HepG2 (cell line): ENCODE data around the gene MTA2. TPM values are rescaled to one million over a fixed set of nuclear protein-coding genes. Genes with fewer than 3 reads are reported as not detected.
A peak's percentile ranks its signal among the peaks of the same experiment; 100 is the strongest.

Source experiments
- BRCA1 ChIP-seq: sonication (generic); formaldehyde crosslinking; IDR thresholded peaks from 2 replicates; pipeline ENCODE4 v1.4.0; 2020; ENCODE audit warnings: missing genetic modification reagents
- CC2D1A ChIP-seq: sonication (generic); formaldehyde crosslinking; IDR thresholded peaks from 2 replicates; pipeline ENCODE4 v1.8.1; 2023; ENCODE audit warnings: mild to moderate bottlenecking, missing genetic modification reagents
- CCDC6 ChIP-seq: sonication (generic); formaldehyde crosslinking; IDR thresholded peaks from 2 replicates; pipeline ENCODE4 v1.8.1; 2022; ENCODE audit warnings: mild to moderate bottlenecking, missing genetic modification reagents, moderate library complexity
- ETV6 ChIP-seq: sonication (generic); formaldehyde crosslinking; conservative IDR thresholded peaks from 2 replicates; pipeline ENCODE4 v1.4.0; 2020; ENCODE audit warnings: missing genetic modification reagents
- FLYWCH1 ChIP-seq: sonication (generic); formaldehyde crosslinking; IDR thresholded peaks from 2 replicates; pipeline ENCODE4 v1.8.1; 2023; ENCODE audit warnings: mild to moderate bottlenecking, missing genetic modification reagents
- GTF2F1 ChIP-seq: fragments of 150-350 bp; IDR thresholded peaks from 2 replicates; pipeline ENCODE4 v1.6.1; 2014; ENCODE audit warnings: low read length
- HMG20B ChIP-seq: conservative IDR thresholded peaks from 2 replicates; pipeline ENCODE4 v1.6.1; 2016; ENCODE audit warnings: missing genetic modification reagents, missing compliant biosample characterization
- NFIC ChIP-seq: IDR thresholded peaks from 2 replicates; pipeline ENCODE4 v1.6.1; 2012; ENCODE audit warnings: mild to moderate bottlenecking, low read length, inconsistent platforms
- POLR2AphosphoS2 ChIP-seq: IDR thresholded peaks from 2 replicates; pipeline ENCODE4 v1.6.1; 2011; ENCODE audit warnings: low read depth, low read length, improper control_type of control experiment
- PRMT3 ChIP-seq: sonication (generic); formaldehyde crosslinking; IDR thresholded peaks from 2 replicates; pipeline ENCODE4 v1.8.1; 2022; ENCODE audit warnings: low read depth, mild to moderate bottlenecking, moderate library complexity, missing genetic modification reagents, borderline replicate concordance
- YY1 ChIP-seq: IDR thresholded peaks from 2 replicates; pipeline ENCODE4 v1.6.1; 2011; ENCODE audit warnings: low read length, low read depth, moderate library complexity, mild to moderate bottlenecking; ENCODE audit not compliant: insufficient read depth, insufficient replicate concordance
- ZBTB7B ChIP-seq: sonication (generic); formaldehyde crosslinking; IDR thresholded peaks from 2 replicates; pipeline ENCODE4 v1.4.0; 2020; ENCODE audit warnings: missing genetic modification reagents
- ZNF274 ChIP-seq: sonication (generic); formaldehyde crosslinking; IDR thresholded peaks from 2 replicates; pipeline ENCODE4 v1.5.1; 2020; ENCODE audit warnings: mild to moderate bottlenecking, missing genetic modification reagents
- ZNF431 ChIP-seq: sonication (generic); formaldehyde crosslinking; IDR thresholded peaks from 2 replicates; pipeline ENCODE4 v1.9.0; 2022; ENCODE audit warnings: missing genetic modification reagents, low read depth, mild to moderate bottlenecking, borderline replicate concordance
- ZNF432 ChIP-seq: sonication (generic); formaldehyde crosslinking; IDR thresholded peaks from 2 replicates; pipeline ENCODE4 v1.5.0; 2020; ENCODE audit warnings: missing genetic modification reagents, mild to moderate bottlenecking, borderline replicate concordance
- ZNF563 ChIP-seq: sonication (generic); formaldehyde crosslinking; IDR thresholded peaks from 2 replicates; pipeline ENCODE4 v1.8.0; 2022; ENCODE audit warnings: mild to moderate bottlenecking, moderate library complexity, missing genetic modification reagents
- ZNF652 ChIP-seq: IDR thresholded peaks from 2 replicates; pipeline ENCODE4 v1.6.1; 2016; ENCODE audit warnings: low read depth, borderline replicate concordance
- ZNF746 ChIP-seq: sonication (generic); formaldehyde crosslinking; IDR thresholded peaks from 2 replicates; pipeline ENCODE4 v1.8.0; 2022; ENCODE audit warnings: mild to moderate bottlenecking, missing genetic modification reagents
- ZSCAN12 ChIP-seq: sonication (generic); formaldehyde crosslinking; IDR thresholded peaks from 2 replicates; pipeline ENCODE4 v1.9.0; 2021; ENCODE audit warnings: mild to moderate bottlenecking, missing genetic modification reagents
- polyA plus RNA-seq, 8 experiments: library from polyadenylated mRNA; depleted of rRNA in 3 of 8; stranded (reverse) in 7 of 8; unstranded in 1 of 8; fragments of >200 nt; fragmentation: Illumina TruSeq in 4 of 8; extraction: Trizol in 4 of 8; gene quantifications; 2 replicates each; pipeline versions ENCODE4 v1.2.1 to v1.2.3, GENCODE V29; 2011 to 2016; ENCODE audit warnings: low read depth in 4 of 8, missing spikeins in 1 of 8, mixed read lengths in 1 of 8; ENCODE audit not compliant: insufficient read depth in 1 of 8
- total RNA-seq, 5 experiments: library from RNA; depleted of rRNA; stranded (reverse); fragments of >200 nt; fragmentation: Illumina TruSeq; extraction: Trizol; gene quantifications; 2 replicates each; pipeline ENCODE4 v1.2.3, GENCODE V29; 2016; ENCODE audit warnings: low read depth in 1 of 5
- TF ChIP-seq, protein P1 (sequence below): sonication (generic); formaldehyde crosslinking; IDR thresholded peaks from 2 replicates; pipeline ENCODE4 v1.5.0; 2020; ENCODE audit warnings: mild to moderate bottlenecking, missing genetic modification reagents, borderline replicate concordance
- TF ChIP-seq, protein P2 (sequence below): sonication (generic); formaldehyde crosslinking; conservative IDR thresholded peaks from 2 replicates; pipeline ENCODE4 v1.4.0; 2020; ENCODE audit warnings: missing genetic modification reagents
- TF ChIP-seq, protein P3 (sequence below): sonication (generic); formaldehyde crosslinking; IDR thresholded peaks from 2 replicates; pipeline ENCODE4 v1.5.0; 2020; ENCODE audit warnings: missing genetic modification reagents
- TF ChIP-seq, protein P4 (sequence below): sonication (generic); formaldehyde crosslinking; IDR thresholded peaks from 2 replicates; pipeline ENCODE4 v1.5.0; 2020; ENCODE audit warnings: mild to moderate bottlenecking, missing genetic modification reagents

Gene MTA2
- total and polyA plus RNA-seq, 2 of the 13 experiments (the other 11 are each of a cell fraction or from before 2014, with no cell fraction given) = 14.0 to 70.0 TPM

DNA sequence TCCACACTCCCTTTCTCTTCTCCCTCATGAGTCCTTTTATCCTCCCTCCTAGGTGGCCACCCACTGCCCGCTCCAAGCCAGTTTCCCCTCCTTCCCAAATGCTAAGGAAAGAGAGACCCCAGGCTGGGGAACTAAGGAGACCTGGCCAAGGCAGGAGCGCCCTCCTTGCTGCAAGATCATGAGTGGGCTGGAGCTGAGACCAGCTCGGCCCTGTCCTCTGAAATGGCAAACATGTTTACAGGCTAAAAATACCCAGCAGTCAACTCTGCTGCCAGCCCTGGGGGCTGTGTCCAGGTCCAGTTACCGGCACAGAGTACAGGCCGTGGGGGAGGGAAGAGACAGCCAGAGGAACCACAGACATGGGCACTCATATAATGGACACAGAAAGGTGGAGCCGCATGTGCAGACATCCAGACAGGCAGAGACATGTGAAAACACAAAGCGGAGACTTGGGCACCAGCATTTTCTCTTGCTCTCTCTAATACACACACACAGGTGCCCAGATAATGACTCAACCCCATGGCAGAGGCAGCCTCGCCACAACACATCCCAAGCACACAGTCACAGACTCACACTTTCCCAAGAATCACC lies 53.9 kb downstream of the MTA2 start (continued):
- 0 out of 2 replicates have a peak, but pooled peaks have one; percentile 38 for TF ChIP-seq HMG20B (CRISPR knock-in tag)
- TF ChIP-seq ZNF274 = no peak
- TF ChIP-seq ZNF563 = no peak
- TF ChIP-seq, protein P1, sequence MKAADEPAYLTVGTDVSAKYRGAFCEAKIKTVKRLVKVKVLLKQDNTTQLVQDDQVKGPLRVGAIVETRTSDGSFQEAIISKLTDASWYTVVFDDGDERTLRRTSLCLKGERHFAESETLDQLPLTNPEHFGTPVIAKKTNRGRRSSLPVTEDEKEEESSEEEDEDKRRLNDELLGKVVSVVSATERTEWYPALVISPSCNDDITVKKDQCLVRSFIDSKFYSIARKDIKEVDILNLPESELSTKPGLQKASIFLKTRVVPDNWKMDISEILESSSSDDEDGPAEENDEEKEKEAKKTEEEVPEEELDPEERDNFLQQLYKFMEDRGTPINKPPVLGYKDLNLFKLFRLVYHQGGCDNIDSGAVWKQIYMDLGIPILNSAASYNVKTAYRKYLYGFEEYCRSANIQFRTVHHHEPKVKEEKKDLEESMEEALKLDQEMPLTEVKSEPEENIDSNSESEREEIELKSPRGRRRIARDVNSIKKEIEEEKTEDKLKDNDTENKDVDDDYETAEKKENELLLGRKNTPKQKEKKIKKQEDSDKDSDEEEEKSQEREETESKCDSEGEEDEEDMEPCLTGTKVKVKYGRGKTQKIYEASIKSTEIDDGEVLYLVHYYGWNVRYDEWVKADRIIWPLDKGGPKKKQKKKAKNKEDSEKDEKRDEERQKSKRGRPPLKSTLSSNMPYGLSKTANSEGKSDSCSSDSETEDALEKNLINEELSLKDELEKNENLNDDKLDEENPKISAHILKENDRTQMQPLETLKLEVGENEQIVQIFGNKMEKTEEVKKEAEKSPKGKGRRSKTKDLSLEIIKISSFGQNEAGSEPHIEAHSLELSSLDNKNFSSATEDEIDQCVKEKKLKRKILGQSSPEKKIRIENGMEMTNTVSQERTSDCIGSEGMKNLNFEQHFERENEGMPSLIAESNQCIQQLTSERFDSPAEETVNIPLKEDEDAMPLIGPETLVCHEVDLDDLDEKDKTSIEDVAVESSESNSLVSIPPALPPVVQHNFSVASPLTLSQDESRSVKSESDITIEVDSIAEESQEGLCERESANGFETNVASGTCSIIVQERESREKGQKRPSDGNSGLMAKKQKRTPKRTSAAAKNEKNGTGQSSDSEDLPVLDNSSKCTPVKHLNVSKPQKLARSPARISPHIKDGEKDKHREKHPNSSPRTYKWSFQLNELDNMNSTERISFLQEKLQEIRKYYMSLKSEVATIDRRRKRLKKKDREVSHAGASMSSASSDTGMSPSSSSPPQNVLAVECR (CRISPR knock-in tag) = peak; percentile 62; the same call in 1 of the 2 replicates
- TF ChIP-seq CCDC6 = no peak
- no peak for TF ChIP-seq GTF2F1
- TF ChIP-seq, protein P2, sequence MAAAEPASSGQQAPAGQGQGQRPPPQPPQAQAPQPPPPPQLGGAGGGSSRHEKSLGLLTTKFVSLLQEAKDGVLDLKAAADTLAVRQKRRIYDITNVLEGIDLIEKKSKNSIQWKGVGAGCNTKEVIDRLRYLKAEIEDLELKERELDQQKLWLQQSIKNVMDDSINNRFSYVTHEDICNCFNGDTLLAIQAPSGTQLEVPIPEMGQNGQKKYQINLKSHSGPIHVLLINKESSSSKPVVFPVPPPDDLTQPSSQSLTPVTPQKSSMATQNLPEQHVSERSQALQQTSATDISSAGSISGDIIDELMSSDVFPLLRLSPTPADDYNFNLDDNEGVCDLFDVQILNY (CRISPR knock-in tag) = no peak
- no peak for TF ChIP-seq BRCA1 (CRISPR knock-in tag)
- TF ChIP-seq POLR2AphosphoS2 = no peak
- TF ChIP-seq ZSCAN12 (CRISPR knock-in tag) = no peak
- no peak for TF ChIP-seq ZNF432
- TF ChIP-seq, protein P3, sequence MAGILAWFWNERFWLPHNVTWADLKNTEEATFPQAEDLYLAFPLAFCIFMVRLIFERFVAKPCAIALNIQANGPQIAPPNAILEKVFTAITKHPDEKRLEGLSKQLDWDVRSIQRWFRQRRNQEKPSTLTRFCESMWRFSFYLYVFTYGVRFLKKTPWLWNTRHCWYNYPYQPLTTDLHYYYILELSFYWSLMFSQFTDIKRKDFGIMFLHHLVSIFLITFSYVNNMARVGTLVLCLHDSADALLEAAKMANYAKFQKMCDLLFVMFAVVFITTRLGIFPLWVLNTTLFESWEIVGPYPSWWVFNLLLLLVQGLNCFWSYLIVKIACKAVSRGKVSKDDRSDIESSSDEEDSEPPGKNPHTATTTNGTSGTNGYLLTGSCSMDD (CRISPR knock-in tag) = no peak
- TF ChIP-seq CC2D1A (CRISPR knock-in tag) = no peak
- TF ChIP-seq YY1 = peak; percentile 65
- TF ChIP-seq ZNF652 (CRISPR knock-in tag) = no peak
- TF ChIP-seq FLYWCH1 = no peak
- 0 out of 2 replicates have a peak, but pooled peaks have one; percentile 49 for TF ChIP-seq NFIC
- TF ChIP-seq PRMT3 (CRISPR knock-in tag) = no peak
- no peak for TF ChIP-seq ETV6 (CRISPR knock-in tag)
- TF ChIP-seq ZNF431 (CRISPR knock-in tag) = no peak
- TF ChIP-seq, protein P4, sequence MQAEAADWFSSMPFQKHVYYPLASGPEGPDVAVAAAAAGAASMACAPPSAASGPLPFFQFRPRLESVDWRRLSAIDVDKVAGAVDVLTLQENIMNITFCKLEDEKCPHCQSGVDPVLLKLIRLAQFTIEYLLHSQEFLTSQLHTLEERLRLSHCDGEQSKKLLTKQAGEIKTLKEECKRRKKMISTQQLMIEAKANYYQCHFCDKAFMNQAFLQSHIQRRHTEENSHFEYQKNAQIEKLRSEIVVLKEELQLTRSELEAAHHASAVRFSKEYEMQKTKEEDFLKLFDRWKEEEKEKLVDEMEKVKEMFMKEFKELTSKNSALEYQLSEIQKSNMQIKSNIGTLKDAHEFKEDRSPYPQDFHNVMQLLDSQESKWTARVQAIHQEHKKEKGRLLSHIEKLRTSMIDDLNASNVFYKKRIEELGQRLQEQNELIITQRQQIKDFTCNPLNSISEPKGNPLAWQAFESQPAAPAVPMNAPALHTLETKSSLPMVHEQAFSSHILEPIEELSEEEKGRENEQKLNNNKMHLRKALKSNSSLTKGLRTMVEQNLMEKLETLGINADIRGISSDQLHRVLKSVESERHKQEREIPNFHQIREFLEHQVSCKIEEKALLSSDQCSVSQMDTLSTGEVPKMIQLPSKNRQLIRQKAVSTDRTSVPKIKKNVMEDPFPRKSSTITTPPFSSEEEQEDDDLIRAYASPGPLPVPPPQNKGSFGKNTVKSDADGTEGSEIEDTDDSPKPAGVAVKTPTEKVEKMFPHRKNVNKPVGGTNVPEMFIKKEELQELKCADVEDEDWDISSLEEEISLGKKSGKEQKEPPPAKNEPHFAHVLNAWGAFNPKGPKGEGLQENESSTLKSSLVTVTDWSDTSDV (CRISPR knock-in tag) = 0 out of 2 replicates have a peak, but pooled peaks have one; percentile 42
- no peak for TF ChIP-seq ZNF746 (CRISPR knock-in tag)
- no peak for TF ChIP-seq ZBTB7B (CRISPR knock-in tag)
